ENCODE results near the gene SIRPG. TPM values are rescaled to one million over a fixed set of nuclear protein-coding genes. Genes with fewer than 3 reads are reported as not detected.

The SIRPG gene
- total RNA-seq, 1 donor from 2014 or later, result not detected

Other genes starting within 250 kb of the SIRPG start
- gene NSFL1C, start 190.9 kb downstream of the SIRPG start, total RNA-seq, result 74.6 and 80.1 TPM in 2 replicates
- gene SIRPB2, start 166.4 kb downstream of the SIRPG start, total RNA-seq, result not detected in 2 replicates
- gene SIRPD, start 100.1 kb downstream of the SIRPG start, total RNA-seq, result not detected in 2 replicates
- gene SIRPB1, start 37.8 kb downstream of the SIRPG start, total RNA-seq, result 1.1 TPM in 2 replicates
- gene SIRPA, start 237.6 kb upstream of the SIRPG start, total RNA-seq, result 12.4 and 13.0 TPM in 2 replicates

All from osteocyte (in vitro differentiated cells).